H1 (cell line): Measurements from ENCODE around the gene RDH14. TPM values are rescaled to one million over a fixed set of nuclear protein-coding genes. Genes with fewer than 3 reads are reported as not detected.

Experiments
- CTCF ChIA-PET: fragments of 300-600 bp; sonication (Branson Sonifier 250); formaldehyde crosslinking; loops from one replicate; lab custom pipeline; 2021; ENCODE audit not compliant: partially characterized antibody; lab: Charles Lee
- POLR2A ChIA-PET: fragments of 300-600 bp; sonication (Branson Sonifier 250); formaldehyde crosslinking; loops from one replicate; lab custom pipeline; 2021; ENCODE audit warnings: inconsistent platforms; ENCODE audit not compliant: partially characterized antibody; lab: Charles Lee
- DNase-seq, 2 experiments: peaks; one replicate each; pipeline versions ENCODE4 v3.0.0 to v3.0.0-alpha.2; 2010 to 2022; ENCODE audit warnings: low spot score in 2 of 2, low read depth in 1 of 2, mixed read lengths in 1 of 2
- FAIRE-seq: peaks from 2 replicates; lab custom pipeline; 2011; peaks lifted over from hg19 to GRCh38; lab: Jason Lieb, UNC
- H2AFZ ChIP-seq: 2 replicates; pipeline ENCODE4 v1.8.1; 2012; ENCODE audit warnings: low read length, inconsistent platforms
- H2AK5ac ChIP-seq: 2 replicates; pipeline ENCODE4 v1.6.1; 2013; ENCODE audit warnings: low read depth, low read length
- H2BK120ac ChIP-seq: replicated peaks from 2 replicates; pipeline ENCODE3; 2013; ENCODE audit warnings: low read depth, low read length, inconsistent platforms
- H2BK12ac ChIP-seq: 2 replicates; pipeline ENCODE4 v1.6.1; 2013; ENCODE audit warnings: low read depth, low read length
- H2BK15ac ChIP-seq: 2 replicates; pipeline ENCODE4 v1.6.1; 2013; ENCODE audit warnings: low read length
- H2BK20ac ChIP-seq: 2 replicates; pipeline ENCODE4 v1.6.1; 2013; ENCODE audit warnings: low read length
- H2BK5ac ChIP-seq: 2 replicates; pipeline ENCODE4 v1.6.1; 2013; ENCODE audit warnings: low read depth, low read length
- H3K14ac ChIP-seq: 2 replicates; pipeline ENCODE4 v1.6.1; 2013; ENCODE audit warnings: inconsistent platforms; ENCODE audit not compliant: insufficient read length
- H3K18ac ChIP-seq: 2 replicates; pipeline ENCODE4 v1.6.1; 2013; ENCODE audit warnings: low read length; ENCODE audit errors: extremely low read depth
- H3K23ac ChIP-seq: 2 replicates; pipeline ENCODE4 v1.6.1; 2013; ENCODE audit warnings: inconsistent platforms; ENCODE audit not compliant: insufficient read length
- H3K23me2 ChIP-seq: 2 replicates; pipeline ENCODE4 v1.6.1; 2013; ENCODE audit warnings: low read depth, low read length
- H3K27ac ChIP-seq: 2 replicates; pipeline ENCODE4 v1.6.1; 2011; ENCODE audit warnings: low read depth, low read length, inconsistent platforms
- H3K27me3 ChIP-seq, 4 experiments: replicated peaks in 1 of 4; 1 replicate in 1 of 4; 2 replicates in 3 of 4; pipeline versions ENCODE4 v1.6.1 to v1.8.1; 2011 to 2013; ENCODE audit warnings: low read length in 3 of 4, mild to moderate bottlenecking in 3 of 4, inconsistent platforms in 2 of 4, mixed read lengths in 2 of 4, moderate library complexity in 1 of 4; ENCODE audit not compliant: control insufficient read depth in 3 of 4, insufficient read depth in 3 of 4; ENCODE audit errors: extremely low read depth in 1 of 4
- H3K36me3 ChIP-seq, 4 experiments: 2 replicates each; pipeline versions ENCODE4 v1.6.1 to v1.8.1; 2011 to 2013; ENCODE audit warnings: mild to moderate bottlenecking in 4 of 4, low read length in 3 of 4, moderate library complexity in 2 of 4, control low read depth in 1 of 4, inconsistent platforms in 1 of 4; ENCODE audit not compliant: insufficient read depth in 4 of 4, control insufficient read depth in 2 of 4
- H3K4ac ChIP-seq: replicated peaks from 2 replicates; pipeline ENCODE3; 2013; ENCODE audit warnings: low read length, low read depth, mixed read lengths, inconsistent platforms; ENCODE audit not compliant: insufficient read length
- H3K4me1 ChIP-seq, 4 experiments: replicated peaks in 1 of 4; 1 replicate in 1 of 4; 2 replicates in 3 of 4; pipeline versions ENCODE4 v1.6.1 to v1.8.1; 2011 to 2013; ENCODE audit warnings: low read length in 3 of 4, inconsistent platforms in 2 of 4, mixed read lengths in 1 of 4; ENCODE audit not compliant: insufficient read depth in 4 of 4, control insufficient read depth in 3 of 4
- H3K4me2 ChIP-seq, 2 experiments: 2 replicates each; pipeline versions ENCODE4 v1.6.1 to v1.8.1; 2011 to 2013; ENCODE audit warnings: low read depth in 2 of 2, low read length in 2 of 2, control low read depth in 1 of 2, inconsistent platforms in 1 of 2, mild to moderate bottlenecking in 1 of 2; ENCODE audit not compliant: insufficient read depth in 1 of 2
- H3K4me3 ChIP-seq, 4 experiments: fragments of 200-600, 300-600 bp in 1 of 4; sonication (generic), shearing (Covaris generic), sonication (Bioruptor Twin) in 1 of 4; 2 replicates each; pipeline versions ENCODE4 v1.5.1 to v1.8.1; 2011 to 2016; ENCODE audit warnings: low read length in 4 of 4, low read depth in 3 of 4, control low read depth in 2 of 4, inconsistent platforms in 2 of 4, mild to moderate bottlenecking in 2 of 4, mixed read lengths in 1 of 4, moderate library complexity in 1 of 4; ENCODE audit not compliant: insufficient read depth in 2 of 4; ENCODE audit errors: extremely low read depth in 1 of 4
- H3K56ac ChIP-seq: replicated peaks from 2 replicates; pipeline ENCODE3; 2013; ENCODE audit warnings: low read depth, mild to moderate bottlenecking, mixed read lengths, low read length, inconsistent platforms; ENCODE audit not compliant: insufficient read length
- H3K79me1 ChIP-seq: 2 replicates; pipeline ENCODE4 v1.6.1; 2013; ENCODE audit warnings: low read depth, low read length, control low read depth
- H3K79me2 ChIP-seq, 2 experiments: 2 replicates each; pipeline versions ENCODE4 v1.6.1 to v1.8.1; 2012 to 2013; ENCODE audit warnings: low read length in 2 of 2, mild to moderate bottlenecking in 2 of 2, inconsistent platforms in 1 of 2; ENCODE audit not compliant: insufficient read depth in 2 of 2, control insufficient read depth in 1 of 2
- H3K9ac ChIP-seq, 4 experiments: replicated peaks in 1 of 4; 1 replicate in 1 of 4; 2 replicates in 3 of 4; pipeline versions ENCODE4 v1.6.1 to v1.8.1; 2011 to 2013; ENCODE audit warnings: low read depth in 3 of 4, low read length in 3 of 4, control low read depth in 2 of 4, mild to moderate bottlenecking in 2 of 4, moderate library complexity in 2 of 4, inconsistent platforms in 1 of 4; ENCODE audit errors: extremely low read depth in 1 of 4
- H3K9me3 ChIP-seq, 2 experiments: 2 replicates each; pipeline versions ENCODE4 v1.6.1 to v1.8.1; 2012 to 2013; ENCODE audit warnings: mild to moderate bottlenecking in 2 of 2, moderate library complexity in 2 of 2, control low read depth in 1 of 2, inconsistent platforms in 1 of 2, low read depth in 1 of 2, low read length in 1 of 2, mixed read lengths in 1 of 2; ENCODE audit not compliant: insufficient read depth in 2 of 2
- H4K20me1 ChIP-seq, 2 experiments: replicated peaks in 1 of 2; 2 replicates each; pipeline versions ENCODE3 to v1.8.1; 2011 to 2013; ENCODE audit warnings: inconsistent platforms in 2 of 2, low read length in 2 of 2, mild to moderate bottlenecking in 1 of 2; ENCODE audit not compliant: insufficient read depth in 2 of 2, control insufficient read depth in 1 of 2
- H4K5ac ChIP-seq: 2 replicates; pipeline ENCODE4 v1.6.1; 2013; ENCODE audit warnings: low read length, low read depth, mixed read lengths, inconsistent platforms; ENCODE audit not compliant: insufficient read length
- H4K8ac ChIP-seq: 2 replicates; pipeline ENCODE4 v1.8.0; 2013; ENCODE audit warnings: mild to moderate bottlenecking, moderate library complexity, low read length, inconsistent platforms; ENCODE audit not compliant: insufficient read depth; ENCODE audit errors: extremely low read depth
- H4K91ac ChIP-seq: replicated peaks from 2 replicates; pipeline ENCODE3; 2013; ENCODE audit warnings: low read length, mixed read lengths, inconsistent platforms; ENCODE audit not compliant: insufficient read length
- ASH2L ChIP-seq: fragments of 200-600, 300-600 bp; sonication (generic); IDR thresholded peaks from one replicate; pipeline ENCODE4 v1.7.1; 2017; ENCODE audit warnings: low read length
- CEBPB ChIP-seq: IDR thresholded peaks from 2 replicates; pipeline ENCODE4 v1.6.1; 2012; ENCODE audit warnings: low read depth, low read length
- HDAC2 ChIP-seq, 2 experiments: fragments of 300-600 bp in 1 of 2; sonication (generic) in 1 of 2; IDR thresholded peaks; 2 replicates each; pipeline ENCODE4 v1.6.1; 2011 to 2012; ENCODE audit warnings: low read depth in 2 of 2, low read length in 2 of 2, mild to moderate bottlenecking in 2 of 2, moderate library complexity in 2 of 2, borderline replicate concordance in 1 of 2, inconsistent platforms in 1 of 2
- POLR2AphosphoS5 ChIP-seq: IDR thresholded peaks from 2 replicates; pipeline ENCODE4 v1.6.1; 2011; ENCODE audit warnings: low read depth, low read length
- RAD21 ChIP-seq, 2 experiments: IDR thresholded peaks in 1 of 2; conservative IDR thresholded peaks in 1 of 2; 2 replicates each; pipeline ENCODE4 v1.6.1; 2011; ENCODE audit warnings: low read depth in 2 of 2, low read length in 2 of 2, improper control_type of control experiment in 1 of 2, inconsistent platforms in 1 of 2, mild to moderate bottlenecking in 1 of 2, moderate library complexity in 1 of 2
- SUZ12 ChIP-seq: fragments of 200-600 bp; sonication (generic); IDR thresholded peaks from 2 replicates; pipeline ENCODE4 v1.6.1; 2012; ENCODE audit warnings: mild to moderate bottlenecking, inconsistent platforms, low read length, moderate library complexity, mixed read lengths
- WGBS, 2 experiments: shearing (Covaris generic) in 1 of 2; methylation state at CpG; one replicate each; pipeline versions ENCODE4 v1.1.6 to v1.1.7; 2013 to 2015; ENCODE audit warnings: low lambda C conversion rate in 2 of 2, mixed read lengths in 2 of 2, inconsistent platforms in 1 of 2, low coverage in 1 of 2, missing lambda C conversion rate in 1 of 2; ENCODE audit not compliant: insufficient replicate concordance in 2 of 2, insufficient coverage in 1 of 2, insufficient read length in 1 of 2; ENCODE audit errors: extremely low coverage in 1 of 2, missing lambda C conversion rate in 1 of 2; 5-methylcytosine and 5-hydroxymethylcytosine counted together
- polyA plus RNA-seq, 7 experiments: library from polyadenylated mRNA; depleted of rRNA in 3 of 7; stranded (reverse) in 5 of 7; unstranded in 2 of 7; fragments of >200 nt in 5 of 7; fragments of 200-250 nt in 2 of 7; gene quantifications; 1 replicate in 5 of 7; 2 replicates in 1 of 7; 4 replicates in 1 of 7; pipeline versions ENCODE4 v1.2.1 to v1.2.3, GENCODE V29; 2011 to 2013; ENCODE audit warnings: missing spikeins in 2 of 7, mixed read lengths in 2 of 7
- total RNA-seq: library from RNA; stranded (reverse); fragmentation: NEBNext Ultra II Directional; extraction: Animal tissue kit (Norgen Biotek cat#: 25700); gene quantifications from 2 replicates; pipeline ENCODE4 v1.2.1, GENCODE V29; 2021

RDH14 gene
- total and polyA plus RNA-seq, 2 of the 8 experiments (the other 6 are each of a cell fraction or from before 2014, with no cell fraction given): 14.7 to 23.6 TPM

DNA sequence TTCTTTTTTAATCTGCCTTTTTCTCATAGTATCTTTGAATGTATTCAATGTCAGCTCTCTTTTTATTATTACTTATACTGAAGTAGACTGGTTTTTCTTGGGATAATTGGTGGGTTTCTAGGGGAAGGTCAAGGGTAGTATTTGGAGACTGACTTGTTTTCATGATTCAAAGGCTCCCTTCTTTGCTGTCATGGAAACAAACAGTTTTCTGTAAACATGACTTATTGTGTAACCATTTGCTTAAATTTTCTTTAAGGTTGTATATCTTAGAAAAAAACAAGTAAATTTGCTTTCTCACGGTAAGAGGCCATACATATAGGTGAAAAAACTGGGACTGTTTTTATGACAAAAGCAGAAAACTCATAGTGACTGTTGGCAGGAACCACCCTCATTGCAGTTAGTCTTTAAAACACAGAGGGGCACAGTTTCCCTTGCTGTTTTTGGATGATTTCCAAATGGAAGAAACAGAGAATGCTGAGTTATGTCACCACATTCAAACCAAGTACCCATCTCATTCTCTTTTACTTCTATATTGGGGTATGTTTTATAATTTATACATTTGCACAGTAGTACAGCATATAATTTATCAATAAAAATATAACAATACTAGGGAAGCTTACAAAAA is 5.8 kb upstream of the RDH14 start:
- WGBS, 2 experiments: 88% methylated on average over 1 of the region's 1 CpG; no CpG with 5 or more reads in 1 of the 2 experiments
- Histone ChIP-seq H3K23ac (no peak overlapping the region), H2AK5ac (no peak overlapping the region), H3K9ac (no peak overlapping the region), H3K4me2 (no peak overlapping the region), H3K4ac (no peak overlapping the region), H3K4me3 (no peak overlapping the region), H2BK5ac (no peak overlapping the region), H3K79me2 (no peaks in the 10 kb centered on the region), H3K23me2 (no peaks in the 10 kb centered on the region), H3K79me1 (no peaks in the 10 kb centered on the region), H4K20me1 (no peaks in the 10 kb centered on the region), H4K5ac (no peak overlapping the region)
- FAIRE-seq: no peak
- CTCF ChIA-PET: no interaction called here
- no peak for TF ChIP-seq CEBPB
- TF ChIP-seq SUZ12: no peak
- no peak for TF ChIP-seq POLR2AphosphoS5
- no peak for TF ChIP-seq ASH2L
- TF ChIP-seq HDAC2 (IDR thresholded peaks at IDR 0.05; ENCODE audit: borderline replicate concordance in 1 of 2, low read depth in 2 of 2, low read length in 2 of 2): no peak
- peak; percentile 13 to 20; a peak in 1 of 4 replicates for TF ChIP-seq RAD21 (IDR thresholded peaks at IDR 0.05 in 1 of 2, conservative IDR thresholded peaks at IDR 0.05 in 1 of 2; ENCODE audit: low read depth in 2 of 2, low read length in 2 of 2)
- TF ChIP-seq, all 59 proteins: peak for 1
- DNase-seq: no peak
- Histone ChIP-seq H2BK12ac (no peak overlapping the region), H3K18ac (no peak overlapping the region), H4K8ac (no peak overlapping the region), H3K9me3 (no peaks in the 10 kb centered on the region), H2AFZ (no peak overlapping the region), H2BK120ac (no peak overlapping the region), H3K36me3 (no peaks in the 10 kb centered on the region), H3K27me3 (no peaks in the 10 kb centered on the region), H2BK20ac (no peak overlapping the region), H3K27ac (no peak overlapping the region), H3K56ac (no peak overlapping the region), H3K14ac (no peak overlapping the region), H2BK15ac (no peak overlapping the region), H3K4me1 (no peaks in the 10 kb centered on the region; a peak in 1 of 7 replicates), H4K91ac (no peak overlapping the region)
- POLR2A ChIA-PET: no interaction called here
